ENCODE data around the gene MXI1. TPM values are rescaled to one million over a fixed set of nuclear protein-coding genes. Genes with fewer than 3 reads are reported as not detected.

The MXI1 gene
- total and polyA plus RNA-seq, 2 of the 4 experiments (the other 2 are of a cell fraction), result 7.2 to 11.8 TPM

- dilution Hi-C loops (cut with HindIII; ENCODE audit: low sequenced_read_pairs, unreplicated experiment), result no loop called here
- peak; percentile 97 for ATAC-seq (ENCODE audit: low read depth)
- TF ChIP-seq MAFK (IDR thresholded peaks at IDR 0.05; ENCODE audit: low read depth, low read length) (no peak), CTCF (conservative IDR thresholded peaks at IDR 0.05; ENCODE audit: low read depth, low read length) (no peak), MXI1 (IDR thresholded peaks at IDR 0.05; ENCODE audit: borderline replicate concordance, low read depth, low read length) (no peak), NFE2L2 (IDR thresholded peaks at IDR 0.05; ENCODE audit: low read depth, low read length) (no peak), SMC3 (IDR thresholded peaks at IDR 0.05; ENCODE audit: low read depth, low read length) (no peak), BHLHE40 (IDR thresholded peaks at IDR 0.05; ENCODE audit: low read depth, low read length) (no peak), RFX5 (IDR thresholded peaks at IDR 0.05; ENCODE audit: low read depth, low read length) (no peak), RCOR1 (IDR thresholded peaks at IDR 0.05; ENCODE audit: insufficient replicate concordance, low read length) (no peak), USF2 (IDR thresholded peaks at IDR 0.05; ENCODE audit: low read depth, low read length) (no peak), POLR2A (IDR thresholded peaks at IDR 0.05; ENCODE audit: low read depth, low read length) (no peak), RAD21 (IDR thresholded peaks at IDR 0.05; ENCODE audit: low read length) (no peak), CHD1 (IDR thresholded peaks at IDR 0.05; ENCODE audit: low read depth, low read length) (no peak), FOS (IDR thresholded peaks at IDR 0.05; ENCODE audit: low read depth, low read length) (no peak), MAZ (IDR thresholded peaks at IDR 0.05; ENCODE audit: borderline replicate concordance, low read depth, low read length) (no peak), CEBPB (IDR thresholded peaks at IDR 0.05; ENCODE audit: low read depth, low read length) (no peak), ELK1 (IDR thresholded peaks at IDR 0.05; ENCODE audit: borderline replicate concordance, low read depth, low read length) (no peak)
These were observed 53.5 kb downstream of the MXI1 start for GRCh38 chr10:110260746-110261477.

More at GRCh38 chr10:110260746-110261477, 53.5 kb downstream of the MXI1 start:
- no peak overlapping the region for H3K14ac ChIP-seq (replicated peaks; ENCODE audit: low read depth, low read length)
- no peak overlapping the region for H3K9ac ChIP-seq (ENCODE audit: low read depth, low read length)
- H4K5ac ChIP-seq (ENCODE audit: low read depth, low read length), result no peak overlapping the region
- no CpG with 5 or more reads among the region's 1 CpG for WGBS, 2 experiments (ENCODE audit: extremely low coverage in 2 of 2, insufficient read length in 1 of 2)
- ChIA-PET CTCF (interaction anchor here (0.6 to 1.6 kb wide), 3 partner anchors 13 to 24 kb away, joined by 3 to 7 read pairs (median 5); no protein-coding TSS in a partner anchor), POLR2A (ENCODE audit: unreplicated experiment) (no interaction called here)
- no peak overlapping the region for H3K56ac ChIP-seq (ENCODE audit: extremely low read depth, insufficient read depth, low read length)
- no peak overlapping the region for H3K4ac ChIP-seq (ENCODE audit: low read depth, low read length)
- no peaks in the 10 kb centered on the region for H3K79me1 ChIP-seq (ENCODE audit: low read depth in 1 of 2, low read length in 2 of 2)
- no peaks in the 10 kb centered on the region for H3K9me1 ChIP-seq (ENCODE audit: insufficient read depth, low read length)
- intact Hi-C loops (cut with micrococcal nuclease), result no loop called here
- in situ Hi-C loops (cut with MboI; ENCODE audit: low sequenced_read_pairs), result no loop called here
- no peaks in the 10 kb centered on the region; the same call in 1 of the 2 replicates for H3K4me1 ChIP-seq (ENCODE audit: control insufficient read depth, insufficient read depth, low read length)
- H3K36me3 ChIP-seq (ENCODE audit: control insufficient read depth, insufficient read depth, low read length), result no peaks in the 10 kb centered on the region
- no peak overlapping the region for H3K18ac ChIP-seq (ENCODE audit: low read depth, low read length)
- no peak overlapping the region for H2AFZ ChIP-seq (replicated peaks; ENCODE audit: low read length, poor library complexity)
- no peak overlapping the region for H2BK5ac ChIP-seq (ENCODE audit: low read depth, low read length, poor library complexity, severe bottlenecking)
- no peak overlapping the region for H2BK120ac ChIP-seq (ENCODE audit: low read depth, low read length)
- no peaks in the 10 kb centered on the region for H3K9me3 ChIP-seq (ENCODE audit: control insufficient read depth, insufficient read depth, low read length)
- H3K27ac ChIP-seq (ENCODE audit: insufficient read depth, low read length), result no peak overlapping the region
- no peak overlapping the region for H2AK5ac ChIP-seq (ENCODE audit: low read depth, low read length)
- no peak overlapping the region for H4K8ac ChIP-seq (ENCODE audit: low read depth in 2 of 2, low read length in 2 of 2)
- H3K27me3 ChIP-seq (ENCODE audit: control insufficient read depth, insufficient read depth, low read length), result no peaks in the 10 kb centered on the region
- H3K4me2 ChIP-seq (ENCODE audit: low read depth, low read length), result no peak overlapping the region
- no peak overlapping the region for H2AK9ac ChIP-seq (replicated peaks; ENCODE audit: low read depth, low read length, poor library complexity)
- no peak overlapping the region for H3K4me3 ChIP-seq (ENCODE audit: insufficient read depth, low read depth, low read length)
- BruUV-seq (replicated peaks), result no TSS peak
- H4K91ac ChIP-seq (ENCODE audit: insufficient read depth, low read depth, low read length), result no peak overlapping the region
- H2BK20ac ChIP-seq (ENCODE audit: low read depth, low read length), result no peak overlapping the region
- H2BK15ac ChIP-seq (ENCODE audit: low read depth, low read length), result no peak overlapping the region
- H3K23ac ChIP-seq (ENCODE audit: low read depth, low read length), result no peak overlapping the region
- no peaks in the 10 kb centered on the region for H4K20me1 ChIP-seq (ENCODE audit: insufficient read depth, low read length)
- peak; percentile 60 for DNase-seq
